ENCODE data around the gene NIPAL4. TPM values are rescaled to one million over a fixed set of nuclear protein-coding genes. Genes with fewer than 3 reads are reported as not detected.

NIPAL4 gene
- polyA plus RNA-seq, 1 donor from 2014 or later, result 2.2 TPM

GRCh38 chr5:157454273-157454672, 5.7 kb upstream of the NIPAL4 start:
- peaks cover 35% of the 10 kb centered on the region in 3 donors for H3K4me1 Mint-ChIP-seq
- H3K27ac Mint-ChIP-seq, result no peak overlapping the region

DNA sequence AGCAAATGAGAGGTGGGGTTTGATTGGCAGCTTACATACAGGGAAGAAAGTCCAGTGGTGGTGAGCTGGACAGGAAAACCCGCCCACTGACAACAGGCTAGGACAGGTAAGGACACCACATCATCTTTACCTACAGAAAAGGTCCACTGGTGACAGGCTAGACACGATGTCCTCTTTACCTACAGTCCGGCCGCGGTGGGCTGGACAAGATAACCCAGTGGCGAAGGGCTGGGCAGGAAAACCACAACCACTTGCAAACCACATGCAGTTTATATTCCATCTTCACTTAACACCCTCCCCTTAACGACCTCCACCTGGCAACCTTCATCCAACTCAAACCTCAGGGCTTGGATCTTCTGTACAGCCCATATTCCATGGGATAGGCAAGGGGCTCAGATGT, 5.0 kb upstream of the NIPAL4 start:
- no peak overlapping the region for H3K4me3 Mint-ChIP-seq
- peaks cover 30 to 31% (median 30%) of the 10 kb centered on the region in 3 donors for H3K4me1 Mint-ChIP-seq
- H3K27me3 Mint-ChIP-seq, result no peaks in the 10 kb centered on the region
- H3K9me3 Mint-ChIP-seq, result no peaks in the 10 kb centered on the region
- peaks cover 1% of the 10 kb centered on the region for H3K36me3 Mint-ChIP-seq
- H3K27ac Mint-ChIP-seq, result peak overlapping the region in 1 of 3 donors; percentile 60

More at GRCh38 chr5:157454273-157454672, 5.7 kb upstream of the NIPAL4 start:
- Mint-ChIP-seq H3K36me3 (peaks cover 1% of the 10 kb centered on the region), H3K27me3 (no peaks in the 10 kb centered on the region), H3K4me3 (no peak overlapping the region), H3K9me3 (no peaks in the 10 kb centered on the region)

DNA sequence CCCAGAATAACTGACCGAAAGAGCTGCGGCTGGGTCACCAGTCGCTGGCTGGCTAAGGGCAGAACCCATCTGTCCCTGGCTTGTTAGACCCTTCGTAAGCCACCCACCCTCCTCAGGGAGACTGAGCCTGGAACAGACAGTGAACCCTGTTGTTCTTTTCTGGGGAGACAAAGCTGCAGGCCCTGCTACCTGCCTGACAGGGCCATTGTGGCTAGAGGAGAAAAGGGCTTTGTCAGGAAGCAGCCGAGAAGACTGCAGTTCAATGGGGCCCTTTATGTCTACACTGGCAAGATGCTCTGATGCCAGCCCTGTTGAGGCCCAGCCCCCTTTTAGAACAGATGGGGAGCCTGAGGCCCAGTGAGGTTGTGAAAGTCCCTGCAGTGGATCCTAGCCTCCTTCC, 3.7 kb upstream of the NIPAL4 start:
- peak overlapping the region in 2 of 3 donors; percentile 2 to 3 for H3K27ac Mint-ChIP-seq
- H3K4me3 Mint-ChIP-seq, result no peak overlapping the region
- peaks cover 1% of the 10 kb centered on the region for H3K36me3 Mint-ChIP-seq
- H3K27me3 Mint-ChIP-seq, result no peaks in the 10 kb centered on the region
- H3K4me1 Mint-ChIP-seq, result peaks cover 29 to 38% (median 36%) of the 10 kb centered on the region in 3 donors
- no peaks in the 10 kb centered on the region for H3K9me3 Mint-ChIP-seq

DNA sequence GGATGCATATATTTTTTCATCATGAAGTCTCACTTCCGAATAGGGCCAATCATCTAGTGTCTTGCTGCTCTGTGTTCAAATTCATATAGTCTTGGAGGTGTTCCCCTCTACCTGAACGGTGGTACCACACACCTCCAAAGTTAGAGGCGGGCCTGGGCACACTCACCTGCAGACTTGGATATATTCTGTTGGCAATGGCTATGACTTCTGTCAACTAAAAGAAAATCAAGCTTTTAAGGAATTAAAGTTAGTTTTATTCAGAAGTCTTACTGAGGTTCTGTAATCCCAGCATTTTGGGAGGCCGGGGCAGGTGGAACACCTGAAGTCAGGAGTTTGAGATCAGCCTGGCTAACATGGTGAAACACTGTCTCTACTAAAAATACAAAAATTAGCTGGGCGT, 2.6 kb upstream of the NIPAL4 start:
- peaks cover 1% of the 10 kb centered on the region for H3K36me3 Mint-ChIP-seq
- H3K4me3 Mint-ChIP-seq, result peak overlapping the region in 2 of 4 donors; percentile 36 to 85
- peaks cover 29 to 38% (median 36%) of the 10 kb centered on the region in 3 donors for H3K4me1 Mint-ChIP-seq
- no peaks in the 10 kb centered on the region for H3K27me3 Mint-ChIP-seq
- H3K9me3 Mint-ChIP-seq, result no peaks in the 10 kb centered on the region
- peak overlapping the region; percentile 2 to 80 (median 61) for H3K27ac Mint-ChIP-seq

- Mint-ChIP-seq H3K4me3 (peak overlapping the region in 2 of 4 donors; percentile 79 to 85), H3K36me3 (peaks cover 5% of the 10 kb centered on the region), H3K27me3 (no peaks in the 10 kb centered on the region), H3K9me3 (no peaks in the 10 kb centered on the region), H3K4me1 (peaks cover 32 to 44% (median 40%) of the 10 kb centered on the region in 3 donors), H3K27ac (peak overlapping the region in 2 of 3 donors; percentile 2 to 87)
Observed at GRCh38 chr5:157458835-157459234, 1.2 kb upstream of the NIPAL4 start.

GRCh38 chr5:157460921-157461792, 1.1 kb downstream of the NIPAL4 start:
- Mint-ChIP-seq H3K9me3 (no peaks in the 10 kb centered on the region), H3K27ac (peak overlapping the region in 1 of 3 donors; percentile 39), H3K4me3 (peak overlapping the region; percentile 83 to 97 (median 89)), H3K36me3 (peaks cover 10% of the 10 kb centered on the region), H3K27me3 (no peaks in the 10 kb centered on the region), H3K4me1 (peaks cover 37 to 44% (median 44%) of the 10 kb centered on the region in 3 donors)

- Mint-ChIP-seq H3K4me3 (peak overlapping the region in 1 of 4 donors; percentile 72), H3K27ac (peak overlapping the region in 1 of 3 donors; percentile 4), H3K27me3 (no peaks in the 10 kb centered on the region), H3K36me3 (peaks cover 12% of the 10 kb centered on the region), H3K4me1 (peaks cover 32 to 35% (median 32%) of the 10 kb centered on the region in 3 donors), H3K9me3 (no peaks in the 10 kb centered on the region)
Observed at GRCh38 chr5:157463081-157463480, 3.1 kb downstream of the NIPAL4 start.

GRCh38 chr5:157463621-157464518, 3.9 kb downstream of the NIPAL4 start:
- peak overlapping the region in 1 of 3 donors; percentile 7 for H3K27ac Mint-ChIP-seq
- no peaks in the 10 kb centered on the region for H3K9me3 Mint-ChIP-seq
- H3K27me3 Mint-ChIP-seq, result no peaks in the 10 kb centered on the region
- peak overlapping the region in 1 of 4 donors; percentile 18 for H3K4me3 Mint-ChIP-seq
- H3K36me3 Mint-ChIP-seq, result peaks cover 12% of the 10 kb centered on the region
- H3K4me1 Mint-ChIP-seq, result peaks cover 25 to 29% (median 29%) of the 10 kb centered on the region in 3 donors

GRCh38 chr5:157464519-157465171, 4.6 kb downstream of the NIPAL4 start:
- no peaks in the 10 kb centered on the region for H3K27me3 Mint-ChIP-seq
- H3K36me3 Mint-ChIP-seq, result peaks cover 12% of the 10 kb centered on the region
- H3K4me3 Mint-ChIP-seq, result no peak overlapping the region
- no peaks in the 10 kb centered on the region for H3K9me3 Mint-ChIP-seq
- H3K27ac Mint-ChIP-seq, result no peak overlapping the region
- H3K4me1 Mint-ChIP-seq, result peaks cover 19 to 26% (median 24%) of the 10 kb centered on the region in 3 donors

GRCh38 chr5:157468293-157468965, 8.4 kb downstream of the NIPAL4 start:
- Mint-ChIP-seq H3K4me1 (peaks cover 9 to 40% (median 29%) of the 10 kb centered on the region in 3 donors), H3K36me3 (peaks cover 16% of the 10 kb centered on the region), H3K27me3 (no peaks in the 10 kb centered on the region), H3K9me3 (no peaks in the 10 kb centered on the region), H3K27ac (no peak overlapping the region), H3K4me3 (no peak overlapping the region)

- no peak overlapping the region for H3K27ac Mint-ChIP-seq
- H3K36me3 Mint-ChIP-seq, result peaks cover 12% of the 10 kb centered on the region
- no peak overlapping the region for H3K4me3 Mint-ChIP-seq
- H3K27me3 Mint-ChIP-seq, result no peaks in the 10 kb centered on the region
- H3K4me1 Mint-ChIP-seq, result peaks cover 3 to 36% (median 23%) of the 10 kb centered on the region in 3 donors
- H3K9me3 Mint-ChIP-seq, result no peaks in the 10 kb centered on the region
Observed at GRCh38 chr5:157469073-157469472, 9.1 kb downstream of the NIPAL4 start.

- Mint-ChIP-seq H3K4me1 (peaks cover 0 to 32% (median 17%) of the 10 kb centered on the region in 3 donors), H3K27ac (no peak overlapping the region), H3K9me3 (no peaks in the 10 kb centered on the region), H3K27me3 (no peaks in the 10 kb centered on the region), H3K36me3 (peaks cover 9% of the 10 kb centered on the region), H3K4me3 (no peak overlapping the region)
Observed at GRCh38 chr5:157469687-157470086, 9.7 kb downstream of the NIPAL4 start.

GRCh38 chr5:157470631-157471030, 10.6 kb downstream of the NIPAL4 start:
- no peaks in the 10 kb centered on the region for H3K9me3 Mint-ChIP-seq
- peaks cover 11% of the 10 kb centered on the region for H3K36me3 Mint-ChIP-seq
- H3K4me3 Mint-ChIP-seq, result no peak overlapping the region
- peak overlapping the region in 1 of 3 donors; percentile 43 for H3K27ac Mint-ChIP-seq
- H3K4me1 Mint-ChIP-seq, result peaks cover 0 to 40% (median 17%) of the 10 kb centered on the region in 3 donors
- H3K27me3 Mint-ChIP-seq, result no peaks in the 10 kb centered on the region

DNA sequence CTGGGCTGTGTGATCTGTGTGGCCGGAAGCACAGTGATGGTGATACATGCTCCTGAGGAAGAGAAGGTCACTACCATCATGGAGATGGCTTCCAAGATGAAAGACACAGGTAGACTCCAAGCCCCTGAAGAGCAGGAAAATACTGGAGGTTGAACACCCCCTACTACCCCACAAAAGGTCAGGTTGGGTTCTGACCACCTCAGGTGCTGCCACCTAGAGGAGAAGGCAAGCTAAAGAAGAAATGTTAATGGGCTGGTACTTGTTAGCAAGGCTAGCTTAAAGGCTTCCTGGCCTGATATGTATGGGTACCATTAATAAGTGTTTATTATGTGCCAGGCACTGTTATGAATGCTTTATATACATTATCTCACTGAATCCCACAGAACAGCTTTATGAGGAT, 11.7 kb downstream of the NIPAL4 start:
- H3K36me3 Mint-ChIP-seq, result peaks cover 8% of the 10 kb centered on the region
- H3K4me1 Mint-ChIP-seq, result peaks cover 0 to 35% (median 17%) of the 10 kb centered on the region in 3 donors
- H3K9me3 Mint-ChIP-seq, result no peaks in the 10 kb centered on the region
- H3K4me3 Mint-ChIP-seq, result peak overlapping the region in 1 of 4 donors; percentile 16
- peak overlapping the region; percentile 18 to 94 (median 57) for H3K27ac Mint-ChIP-seq
- H3K27me3 Mint-ChIP-seq, result no peaks in the 10 kb centered on the region

All from IgD-negative memory B cell (primary cell).